Measurements from ENCODE around the gene LRRC18. TPM values are rescaled to one million over a fixed set of nuclear protein-coding genes. Genes with fewer than 3 reads are reported as not detected.

Gene LRRC18
- total RNA-seq, 1 experiment from 2014 or later, result not detected

DNA sequence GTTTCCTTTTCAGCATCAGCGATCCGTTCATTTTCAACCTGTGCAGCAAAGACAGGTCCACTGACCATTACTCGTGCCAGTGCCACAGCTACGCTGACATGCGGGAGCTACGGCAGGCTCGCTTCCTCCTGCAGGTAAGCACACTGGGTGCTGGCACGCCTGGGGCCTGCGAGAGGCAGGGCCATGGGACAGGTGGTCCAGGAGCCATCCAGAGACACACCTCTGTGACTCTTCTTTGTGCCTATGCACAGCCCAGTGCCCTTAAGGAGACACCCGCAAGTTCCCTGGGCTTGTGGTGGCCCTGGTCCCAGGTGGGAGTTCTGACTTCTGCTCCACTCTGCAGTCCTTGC, 42.2 kb downstream of the LRRC18 start:
- H4K8ac ChIP-seq (replicated peaks; ENCODE audit: insufficient read length, low read depth, low read length), result no peak overlapping the region
- H2AK5ac ChIP-seq (ENCODE audit: insufficient read length, low read length), result no peak overlapping the region
- no peaks in the 10 kb centered on the region for H3K9me3 ChIP-seq (ENCODE audit: control insufficient read depth, low read depth, low read length)
- no peak overlapping the region for H3K27ac ChIP-seq (ENCODE audit: insufficient read length, low read depth, low read length)
- no peak overlapping the region for H2BK120ac ChIP-seq (ENCODE audit: low read depth, low read length, poor library complexity, severe bottlenecking)
- no peak overlapping the region for H4K5ac ChIP-seq (ENCODE audit: insufficient read length, low read depth, low read length)
- no peak overlapping the region for H3K27ac Mint-ChIP-seq
- H2BK12ac ChIP-seq (ENCODE audit: insufficient read length, low read depth, low read length), result no peak overlapping the region
- no peak overlapping the region for H3T11ph ChIP-seq (ENCODE audit: low read length)
- no peak overlapping the region for H2BK20ac ChIP-seq (ENCODE audit: low read depth, low read length, poor library complexity, severe bottlenecking)
- H3K27me3 ChIP-seq (ENCODE audit: insufficient read depth, low read length), result no peaks in the 10 kb centered on the region
- no peak overlapping the region for H2BK5ac ChIP-seq (ENCODE audit: insufficient read length, low read length)
- H3K23ac ChIP-seq (ENCODE audit: insufficient read length, low read depth, low read length), result no peak overlapping the region
- no peaks in the 10 kb centered on the region for H3K4me1 Mint-ChIP-seq
- no peak for DNase-seq
- no peak overlapping the region for H3K4me2 ChIP-seq (ENCODE audit: insufficient read depth, insufficient read length, low read length)
- no peak overlapping the region for H3K4ac ChIP-seq (ENCODE audit: low read depth, low read length)
- H3K27me3 Mint-ChIP-seq (ENCODE audit: low read depth), result no peaks in the 10 kb centered on the region; the same call in 1 of the 2 replicates
- H3K56ac ChIP-seq (ENCODE audit: insufficient read length, low read depth, low read length), result no peak overlapping the region
- H2BK15ac ChIP-seq (ENCODE audit: low read depth, low read length), result no peak overlapping the region
- H3K36me3 Mint-ChIP-seq (ENCODE audit: insufficient read depth in 1 of 3, low read depth in 3 of 3), result no peaks in the 10 kb centered on the region
- no peak overlapping the region for H3K18ac ChIP-seq (ENCODE audit: insufficient read length, low read depth, low read length)
- no peaks in the 10 kb centered on the region for H4K20me1 ChIP-seq (ENCODE audit: control insufficient read depth, insufficient read depth, insufficient read length)
- H3K9ac ChIP-seq (ENCODE audit: extremely low read depth, insufficient read length, low read length), result no peak overlapping the region
- no peaks in the 10 kb centered on the region for H3K23me2 ChIP-seq (ENCODE audit: insufficient read length, low read depth, low read length, poor library complexity, severe bottlenecking)
- H3K4me3 Mint-ChIP-seq, result no peak overlapping the region
- no peaks in the 10 kb centered on the region for H3K79me1 ChIP-seq (ENCODE audit: insufficient read depth, low read depth, low read length, poor library complexity, severe bottlenecking)
- no peak overlapping the region; the same call in 1 of the 2 replicates for H3K14ac ChIP-seq (ENCODE audit: insufficient read depth, low read length)
- H3K4me1 ChIP-seq (ENCODE audit: insufficient read depth, low read length), result no peaks in the 10 kb centered on the region
- no peaks in the 10 kb centered on the region for H3K9me3 Mint-ChIP-seq
- H4K91ac ChIP-seq (ENCODE audit: insufficient read length, low read depth, low read length), result no peak overlapping the region
- H2AFZ ChIP-seq (ENCODE audit: low read length), result no peak overlapping the region
- H3K79me2 ChIP-seq (ENCODE audit: insufficient read depth, low read length), result no peaks in the 10 kb centered on the region
- WGBS (ENCODE audit: extremely low coverage, insufficient read length, low lambda C conversion rate), result no CpG with 5 or more reads among the region's 10 CpGs
- TF ChIP-seq CTCF (conservative IDR thresholded peaks at IDR 0.05), result no peak

Data from H9 (cell line).